HG03342 (cell line): ENCODE data around the gene LRRIQ1.
A peak's percentile ranks its signal among the peaks of the same experiment; 100 is the strongest.
"Not testable (repeated sequence)": the region's sequence is repeated elsewhere in the genome, so short reads cannot be mapped to it uniquely, and the experiment has no call there.

Experiments used
- ATAC-seq: cut with Tn5 transposase; IDR thresholded peaks from one replicate; pipeline ENCODE4 v1.9.1; 2021; ENCODE audit warnings: mild to moderate bottlenecking, moderate library complexity; ENCODE audit not compliant: unreplicated experiment

Gene LRRIQ1

DNA sequence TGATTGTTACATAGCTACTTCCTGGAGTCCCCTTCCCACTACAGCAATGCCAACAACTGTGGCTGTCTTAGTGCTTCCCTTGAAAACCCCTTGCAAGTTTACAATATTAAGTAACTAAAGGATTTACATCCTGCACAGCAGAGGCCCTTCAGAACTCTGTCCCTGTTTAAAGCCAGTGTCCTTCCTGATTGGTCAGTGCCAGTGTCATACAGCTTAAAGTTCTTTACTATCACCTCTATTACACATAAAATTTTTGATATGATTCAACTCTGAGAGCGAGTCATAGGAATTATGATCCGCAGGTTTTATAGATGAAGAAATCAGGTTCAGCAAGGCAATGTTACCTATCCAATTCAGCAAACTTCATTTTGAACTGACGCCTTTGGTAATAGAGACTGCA is 152.5 kb downstream of the LRRIQ1 start:
- no peak for ATAC-seq

DNA sequence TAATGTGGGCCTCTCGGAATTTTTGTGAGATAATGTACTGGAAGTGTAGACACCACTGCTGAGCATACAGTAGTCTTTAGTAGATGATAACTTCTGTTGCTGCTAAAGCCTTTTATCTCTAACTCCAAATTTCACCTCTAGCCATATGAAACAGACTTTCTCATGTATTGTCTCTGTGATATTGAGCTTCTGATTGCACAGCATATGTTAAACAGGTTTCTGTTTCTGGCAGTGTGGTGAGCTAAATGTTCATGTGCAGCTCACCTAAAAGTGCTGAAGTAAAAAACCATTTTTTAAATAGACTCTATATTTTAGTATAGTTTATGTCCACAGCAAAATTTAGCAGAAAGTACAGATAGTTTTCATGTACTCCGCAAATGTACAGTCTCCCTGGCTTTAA is 154.6 kb downstream of the LRRIQ1 start:
- no peak for ATAC-seq

- not testable (repeated sequence) for ATAC-seq
Observed at GRCh38 chr12:85203809-85204208, 167.7 kb downstream of the LRRIQ1 start.

- ATAC-seq, result no peak
Observed at GRCh38 chr12:85206543-85206942, 170.4 kb downstream of the LRRIQ1 start.

GRCh38 chr12:85224339-85224738 is 188.2 kb downstream of the LRRIQ1 start:
- not testable (repeated sequence) for ATAC-seq

DNA sequence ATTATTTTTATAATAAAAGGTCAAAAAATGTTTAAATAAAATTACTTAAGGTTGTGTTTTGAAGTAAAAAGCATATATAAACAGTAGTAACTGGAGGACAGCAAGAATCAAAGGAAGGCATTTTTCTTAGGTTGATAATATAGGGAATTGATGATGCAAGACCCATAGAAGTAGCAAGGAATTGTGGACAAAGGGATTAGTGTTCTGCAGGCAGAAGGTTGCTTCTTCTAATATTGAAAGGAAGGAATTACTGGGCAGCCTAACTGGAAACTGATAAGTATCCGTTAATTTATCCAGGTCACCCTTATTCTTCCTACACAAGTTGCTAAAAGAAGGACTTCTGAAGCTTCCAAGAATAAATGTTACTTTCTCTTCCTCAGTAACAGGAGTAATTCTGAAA is 189.3 kb downstream of the LRRIQ1 start:
- ATAC-seq, result no peak

DNA sequence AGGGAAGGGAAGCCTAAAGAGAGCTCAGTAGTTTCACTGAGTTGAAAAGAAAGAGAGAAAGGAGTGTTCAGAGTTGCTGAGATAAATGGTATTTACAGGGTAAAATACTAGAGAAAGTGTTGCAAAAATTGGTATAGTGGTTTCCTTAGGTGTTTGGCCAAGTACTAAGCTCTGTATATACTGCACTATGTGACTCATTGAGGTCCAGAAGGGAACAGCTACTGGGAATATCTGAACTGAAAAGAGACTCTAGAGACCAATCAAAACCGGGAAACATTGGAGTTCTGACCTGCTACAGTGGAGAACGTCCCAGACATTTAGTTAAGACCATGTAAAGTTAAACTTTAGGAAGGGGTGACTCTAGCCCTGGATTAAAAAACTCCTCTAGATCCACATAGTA is 201.2 kb downstream of the LRRIQ1 start:
- ATAC-seq, result no peak

DNA sequence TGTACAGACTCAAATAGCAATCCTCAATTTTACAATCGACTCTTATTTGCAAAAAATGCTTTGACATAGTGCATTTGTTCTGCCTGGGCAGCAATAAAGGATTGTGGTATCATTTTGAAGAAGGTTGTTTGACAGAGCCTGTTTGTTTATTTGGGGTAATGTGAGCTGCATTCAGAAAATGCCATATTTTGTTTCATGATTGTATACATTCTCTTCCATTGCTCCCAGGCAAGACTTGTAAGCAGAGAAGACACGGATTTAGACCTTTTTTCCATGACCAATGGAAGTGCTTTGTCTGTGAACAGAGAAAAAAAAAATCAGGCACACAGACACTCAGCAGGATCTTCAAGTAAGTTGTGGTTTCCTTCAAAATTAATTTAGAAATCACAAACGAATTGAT is 208.4 kb downstream of the LRRIQ1 start:
- ATAC-seq, result no peak

DNA sequence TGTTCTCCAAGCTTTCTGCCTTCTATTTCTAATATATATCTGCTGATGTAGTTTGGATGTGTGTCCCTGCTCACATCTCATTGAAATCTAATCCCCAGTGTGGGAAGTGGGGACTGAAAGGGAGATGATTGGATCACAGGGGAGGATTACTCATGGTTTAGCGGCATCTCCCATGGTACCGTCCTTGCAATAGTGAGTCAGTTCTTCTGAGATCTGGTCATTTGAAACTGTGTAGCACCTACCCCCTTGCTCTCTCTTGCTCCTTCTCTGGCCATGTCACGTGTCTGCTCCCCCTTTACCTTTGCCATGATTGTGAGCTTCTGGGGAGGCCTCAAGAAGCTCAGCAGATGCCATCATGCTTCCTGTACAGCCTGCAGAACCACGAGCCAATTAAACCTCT is 217.7 kb downstream of the LRRIQ1 start:
- no peak for ATAC-seq

- ATAC-seq, result no peak
Observed at GRCh38 chr12:85257671-85258070, 221.5 kb downstream of the LRRIQ1 start.

DNA sequence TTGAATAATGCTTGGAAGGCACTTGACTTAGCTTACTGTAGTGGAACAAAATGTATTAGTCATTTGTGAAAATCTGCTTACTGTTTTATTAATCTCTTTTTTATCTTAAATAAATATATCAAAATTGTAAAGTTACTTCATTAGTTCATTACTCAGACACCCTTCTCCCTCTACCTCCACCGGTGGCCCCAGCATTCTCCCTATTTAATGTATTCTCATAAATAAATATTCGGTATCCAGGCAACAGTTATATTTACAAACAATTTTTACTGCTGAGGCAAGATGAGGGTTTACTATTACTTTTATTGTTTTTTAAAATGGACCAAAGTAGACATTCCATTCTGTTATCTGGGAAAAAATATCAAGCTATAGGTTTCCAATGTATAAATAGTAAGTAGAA is 224.3 kb downstream of the LRRIQ1 start:
- no peak for ATAC-seq

DNA sequence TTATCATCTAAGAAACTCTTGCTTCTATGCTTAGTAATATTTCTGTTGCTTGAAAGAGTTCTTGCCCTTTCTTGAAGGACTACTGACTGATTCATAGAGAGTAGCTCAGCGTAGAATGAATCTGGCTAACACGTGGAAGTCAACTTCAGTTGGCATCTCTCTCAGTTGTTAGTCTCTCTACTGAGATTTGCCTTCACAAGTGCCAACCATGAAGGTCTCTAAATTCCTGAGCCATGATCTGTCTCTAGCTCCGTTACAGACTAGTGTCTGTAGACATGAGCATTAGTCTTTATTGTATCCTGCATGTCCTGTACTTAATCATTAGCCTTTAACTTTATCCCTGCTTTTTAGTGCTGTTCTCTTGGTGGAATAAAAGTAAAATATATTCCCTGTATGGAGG is 224.7 kb downstream of the LRRIQ1 start:
- ATAC-seq, result no peak

- no peak for ATAC-seq
Observed at GRCh38 chr12:85266356-85266755, 230.2 kb downstream of the LRRIQ1 start.

DNA sequence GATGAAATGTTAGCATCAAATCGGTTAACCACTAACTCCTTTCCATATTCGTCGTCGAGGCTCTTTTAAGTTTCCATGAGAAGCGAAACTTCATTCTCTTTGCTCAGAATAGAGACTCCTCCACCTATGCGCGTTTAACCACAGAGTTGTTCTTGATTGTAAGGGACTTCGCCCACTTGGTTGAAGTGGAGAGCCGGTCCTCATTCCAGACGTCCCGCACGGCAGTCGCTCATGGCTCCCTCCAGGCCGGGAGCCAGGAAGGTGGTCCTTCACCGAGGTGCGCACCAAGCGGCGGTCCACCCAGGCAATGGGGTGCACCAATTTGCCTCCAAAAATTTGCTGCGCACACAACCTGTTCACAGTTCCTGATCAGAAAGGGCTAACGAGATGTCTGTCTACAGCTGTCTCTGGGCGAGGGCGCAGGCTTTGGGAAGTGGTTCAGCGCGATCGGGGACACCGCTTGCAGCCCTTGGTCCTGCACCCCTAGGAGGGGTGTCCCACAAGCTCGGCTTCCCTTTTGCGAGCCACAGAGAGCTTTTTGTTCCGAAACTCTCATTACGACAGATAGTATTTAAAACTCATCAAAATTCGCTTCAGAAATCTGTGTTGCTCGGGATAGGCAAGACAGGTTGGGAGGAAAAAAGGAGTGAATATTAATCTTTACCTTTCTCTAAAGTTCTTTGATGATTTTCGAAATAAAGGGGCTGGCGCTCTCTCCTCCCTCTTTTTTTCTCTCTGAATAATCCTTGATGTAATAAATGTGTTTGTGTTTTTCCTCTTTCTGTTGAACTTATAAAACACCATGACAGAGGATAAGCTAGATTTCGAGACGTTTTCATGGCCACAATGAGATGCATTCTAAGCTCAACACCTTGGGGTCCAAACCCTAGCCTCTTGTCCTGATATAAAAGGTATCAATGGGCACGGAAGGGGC is 237.5 kb downstream of the LRRIQ1 start:
- peak; percentile 56 for ATAC-seq

GRCh38 chr12:85274315-85274651 is 238.1 kb downstream of the LRRIQ1 start:
- no peak for ATAC-seq

DNA sequence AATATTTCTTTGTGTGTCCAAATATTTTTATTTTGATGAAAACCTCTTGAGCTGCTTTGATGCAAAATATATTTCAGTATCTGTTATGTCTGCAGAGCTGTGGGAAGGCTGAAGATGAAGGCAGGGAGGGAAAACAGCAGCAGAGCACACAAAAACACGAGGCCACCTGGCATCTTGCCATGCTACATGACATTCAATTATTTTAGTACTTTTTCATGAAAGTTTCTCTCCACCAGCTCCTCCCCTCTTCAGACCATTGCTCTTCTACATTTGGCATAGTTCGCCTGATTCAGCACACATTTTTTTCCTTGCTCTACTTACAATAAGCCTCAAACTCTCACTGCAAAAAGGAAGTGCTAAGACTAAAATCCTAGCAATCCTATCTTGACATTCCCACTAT is 239.2 kb downstream of the LRRIQ1 start:
- ATAC-seq, result no peak

- no peak for ATAC-seq
Observed at GRCh38 chr12:85277191-85277590, 241.0 kb downstream of the LRRIQ1 start.

DNA sequence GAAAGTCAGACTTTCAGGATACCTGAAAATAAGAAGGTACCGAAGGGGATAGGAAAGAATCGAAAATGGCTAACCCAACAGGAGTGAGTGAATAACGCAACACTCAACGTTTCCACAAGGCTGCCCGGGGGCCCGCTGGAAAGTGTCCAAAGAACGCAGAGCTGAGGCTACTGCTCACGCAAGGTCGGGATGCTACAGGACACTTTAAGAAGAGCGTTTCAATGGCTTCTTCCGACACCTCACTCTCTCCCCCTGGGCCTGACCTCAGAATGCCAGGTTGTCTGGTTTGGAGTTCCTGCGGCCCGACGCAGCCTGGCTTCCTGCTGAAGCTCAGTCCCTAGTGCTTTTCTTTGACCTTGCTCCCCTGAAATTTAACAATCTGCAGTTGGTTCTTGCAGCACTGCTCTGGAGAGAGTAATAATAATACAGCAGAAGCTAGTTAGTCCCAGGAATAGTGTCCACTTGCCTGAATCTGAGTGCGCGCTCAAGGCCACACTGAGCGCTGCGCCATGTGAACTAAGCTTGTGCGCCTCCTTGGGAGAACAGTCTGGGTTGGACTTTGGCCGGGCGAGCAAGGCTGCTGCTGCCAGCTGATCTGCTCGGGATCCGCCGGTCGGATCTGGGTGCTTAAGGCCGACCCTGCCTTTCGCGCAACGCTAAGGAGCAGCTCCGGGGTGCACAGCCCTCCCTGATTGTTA is 241.9 kb downstream of the LRRIQ1 start:
- ATAC-seq, result no peak

GRCh38 chr12:85278598-85279448 is 242.7 kb downstream of the LRRIQ1 start:
- ATAC-seq, result no peak

DNA sequence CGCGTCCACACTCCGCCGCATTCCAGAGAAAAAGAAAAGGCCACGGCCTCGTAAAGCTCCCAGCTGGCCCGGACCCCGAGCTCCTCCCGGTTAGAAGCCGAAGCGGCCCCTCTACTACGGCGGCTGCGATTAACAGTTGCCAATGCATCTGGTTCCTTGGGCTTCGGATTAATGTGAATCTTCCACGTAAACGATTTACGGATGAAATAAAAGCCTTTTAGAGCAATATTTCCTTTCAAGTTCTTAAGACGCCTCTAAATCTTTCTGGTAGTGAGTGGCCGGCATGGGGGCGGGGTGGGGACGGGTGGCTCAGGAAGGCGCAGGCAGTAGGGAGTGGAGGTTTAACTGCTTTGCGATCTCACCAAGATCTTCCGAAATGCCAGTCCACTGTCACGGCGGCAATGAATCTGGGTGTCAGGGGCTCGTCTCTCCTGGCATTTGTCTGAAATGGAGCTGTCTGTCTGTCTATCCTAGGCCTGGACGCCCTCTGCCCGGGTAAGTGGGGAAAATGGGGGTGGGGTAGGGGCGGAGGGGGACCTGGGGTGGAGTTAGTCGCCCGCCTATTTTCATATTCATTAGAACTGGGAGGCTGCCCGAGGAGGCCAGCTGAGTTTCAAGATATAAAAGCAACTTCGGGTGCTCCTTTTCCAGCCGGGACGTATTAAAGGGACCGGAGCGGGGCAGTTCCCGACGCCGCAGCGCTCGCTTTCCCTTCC is 243.5 kb downstream of the LRRIQ1 start:
- no peak for ATAC-seq
